Tibial artery (tissue), 4 donors: Measurements from ENCODE around the gene TMED10.

ENCODE experiments used
- DNase-seq, 2 donors: peaks; one replicate each; pipeline ENCODE4 v3.0.0-alpha.2; 2019
- H3K27ac ChIP-seq, 2 donors: fragments of 200-600 bp; sonication (generic) in 1 of 2; 1 replicate in 1 of 2; 2 replicates in 1 of 2; pipeline ENCODE4 v1.5.1; 2018 to 2019; ENCODE audit warnings: mild to moderate bottlenecking in 1 of 2
- H3K27me3 ChIP-seq, 2 donors: fragments of 200-600 bp; sonication (generic) in 1 of 2; one replicate each; pipeline versions ENCODE4 v1.5.1 to v1.6.0; 2016 to 2019
- H3K36me3 ChIP-seq, 3 donors: fragments of 200-600 bp; sonication (generic) in 2 of 3; one replicate each; pipeline ENCODE4 v1.5.1; 2016 to 2019; ENCODE audit warnings: mild to moderate bottlenecking in 2 of 3
- H3K4me1 ChIP-seq, 4 donors: fragments of 200-600 bp; sonication (generic) in 2 of 4; 1 replicate in 3 of 4; 2 replicates in 1 of 4; pipeline ENCODE4 v1.5.1; 2016 to 2019
- H3K4me3 ChIP-seq, 2 donors: fragments of 200-600 bp; sonication (generic) in 1 of 2; 1 replicate in 1 of 2; 2 replicates in 1 of 2; pipeline ENCODE4 v1.5.1; 2018 to 2019; ENCODE audit warnings: mild to moderate bottlenecking in 2 of 2
- H3K9me3 ChIP-seq, 3 donors: fragments of 200-600 bp; sonication (generic) in 1 of 3; one replicate each; pipeline ENCODE4 v1.5.1; 2016 to 2019
- intact Hi-C: fragments of 100-400 bp; cut with DNase I; formaldehyde crosslinking; loops from one replicate; pipeline ENCODE4 v1.15.0; 2023; ENCODE audit warnings: low total_unique reads
- TF ChIP-seq, protein P1 (sequence below), 2 experiments: fragments of 200-600 bp in 1 of 2; fragments of 450-650 bp in 1 of 2; IDR thresholded peaks; one replicate each; pipeline ENCODE4 v1.5.1; 2017 to 2019; ENCODE audit warnings: antibody characterized with exemption in 2 of 2, mild to moderate bottlenecking in 1 of 2, moderate library complexity in 1 of 2

The TMED10 gene

DNA sequence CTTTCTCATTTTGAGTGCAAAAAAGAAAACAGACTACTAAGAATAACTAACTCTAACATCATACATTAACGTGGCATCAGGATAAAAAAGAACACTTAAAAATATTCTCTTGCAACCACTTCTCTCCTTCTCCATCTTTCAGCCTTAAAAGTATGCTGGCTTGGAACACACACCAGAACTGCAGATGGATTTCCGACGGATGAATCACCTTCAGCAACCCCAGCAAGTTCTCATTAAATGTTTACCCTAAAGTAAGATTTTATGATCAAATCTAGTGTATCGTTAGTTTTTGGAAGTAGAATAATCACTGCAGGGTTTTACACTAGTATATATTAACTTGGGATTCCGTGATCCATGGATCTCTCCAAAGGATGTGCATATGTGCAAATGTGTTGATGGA lies 50.8 kb downstream of the TMED10 start:
- Histone ChIP-seq H3K27ac (peak overlapping the region; percentile 94 to 96), H3K9me3 (no peaks in the 10 kb centered on the region), H3K4me1 (peaks cover 2 to 44% (median 21%) of the 10 kb centered on the region in 4 donors), H3K27me3 (no peaks in the 10 kb centered on the region), H3K36me3 (peaks cover 2 to 10% (median 8%) of the 10 kb centered on the region in 3 donors), H3K4me3 (peak overlapping the region; percentile 87 to 88)
- intact Hi-C loops = loop anchor here (5.0 kb wide), 1 partner anchor 112 kb away; no protein-coding TSS in a partner anchor
- no peak for DNase-seq
- TF ChIP-seq, protein P1, sequence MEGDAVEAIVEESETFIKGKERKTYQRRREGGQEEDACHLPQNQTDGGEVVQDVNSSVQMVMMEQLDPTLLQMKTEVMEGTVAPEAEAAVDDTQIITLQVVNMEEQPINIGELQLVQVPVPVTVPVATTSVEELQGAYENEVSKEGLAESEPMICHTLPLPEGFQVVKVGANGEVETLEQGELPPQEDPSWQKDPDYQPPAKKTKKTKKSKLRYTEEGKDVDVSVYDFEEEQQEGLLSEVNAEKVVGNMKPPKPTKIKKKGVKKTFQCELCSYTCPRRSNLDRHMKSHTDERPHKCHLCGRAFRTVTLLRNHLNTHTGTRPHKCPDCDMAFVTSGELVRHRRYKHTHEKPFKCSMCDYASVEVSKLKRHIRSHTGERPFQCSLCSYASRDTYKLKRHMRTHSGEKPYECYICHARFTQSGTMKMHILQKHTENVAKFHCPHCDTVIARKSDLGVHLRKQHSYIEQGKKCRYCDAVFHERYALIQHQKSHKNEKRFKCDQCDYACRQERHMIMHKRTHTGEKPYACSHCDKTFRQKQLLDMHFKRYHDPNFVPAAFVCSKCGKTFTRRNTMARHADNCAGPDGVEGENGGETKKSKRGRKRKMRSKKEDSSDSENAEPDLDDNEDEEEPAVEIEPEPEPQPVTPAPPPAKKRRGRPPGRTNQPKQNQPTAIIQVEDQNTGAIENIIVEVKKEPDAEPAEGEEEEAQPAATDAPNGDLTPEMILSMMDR (IDR thresholded peaks at IDR 0.05) = no peak

DNA sequence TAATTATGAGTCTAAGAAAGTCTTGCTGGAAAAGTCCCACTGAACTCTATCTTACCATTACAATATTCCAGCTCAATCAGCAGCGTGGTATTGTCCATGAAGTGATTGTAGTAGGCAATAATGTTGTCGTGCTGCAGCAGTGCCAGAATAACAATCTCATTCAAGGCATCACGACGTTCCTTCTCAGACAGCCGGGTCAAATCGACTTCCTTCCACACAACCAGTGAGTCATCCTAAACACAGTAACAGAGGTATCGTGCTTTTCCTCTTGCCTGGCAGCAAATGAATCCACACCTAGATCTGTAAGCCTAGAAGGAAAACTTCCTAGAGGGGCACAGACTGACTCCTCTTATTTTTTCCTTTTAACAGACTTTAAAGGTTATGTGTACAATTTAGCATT lies 52.4 kb downstream of the TMED10 start:
- no peaks in the 10 kb centered on the region for H3K27me3 ChIP-seq
- TF ChIP-seq, protein P1 (IDR thresholded peaks at IDR 0.05) = no peak
- intact Hi-C loops = no loop called here
- no peak overlapping the region for H3K27ac ChIP-seq
- DNase-seq = peak in 1 of 2 donors; percentile 26
- no peaks in the 10 kb centered on the region for H3K9me3 ChIP-seq
- peaks cover 2 to 44% (median 21%) of the 10 kb centered on the region in 4 donors for H3K4me1 ChIP-seq
- no peak overlapping the region for H3K4me3 ChIP-seq
- H3K36me3 ChIP-seq = peaks cover 18 to 23% (median 21%) of the 10 kb centered on the region in 3 donors

DNA sequence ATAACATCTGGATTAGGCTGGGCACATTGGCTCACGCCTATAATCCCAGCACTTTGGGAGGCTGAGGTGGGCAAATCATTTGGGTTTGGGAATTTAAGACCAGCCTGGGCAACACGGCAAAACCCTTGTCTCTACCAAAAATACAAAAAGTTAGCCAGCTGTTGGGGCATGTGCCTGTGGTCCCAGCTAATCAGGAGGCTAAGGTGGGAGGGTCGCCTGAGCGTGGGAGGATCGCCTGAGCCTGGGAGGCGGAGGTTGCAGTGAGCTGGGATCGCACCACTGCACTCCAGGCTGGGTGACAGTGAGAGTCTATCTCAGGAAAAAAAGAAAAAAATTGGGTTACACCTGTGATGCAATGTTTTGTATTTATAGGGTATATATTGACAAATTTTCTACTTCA lies 54.9 kb downstream of the TMED10 start:
- H3K4me1 ChIP-seq = peaks cover 2 to 27% (median 12%) of the 10 kb centered on the region in 4 donors
- intact Hi-C loops = no loop called here
- no peak overlapping the region for H3K4me3 ChIP-seq
- no peak for DNase-seq
- no peaks in the 10 kb centered on the region for H3K9me3 ChIP-seq
- no peaks in the 10 kb centered on the region for H3K27me3 ChIP-seq
- TF ChIP-seq, protein P1 (IDR thresholded peaks at IDR 0.05) = no peak
- H3K36me3 ChIP-seq = peaks cover 41 to 46% (median 42%) of the 10 kb centered on the region in 3 donors
- H3K27ac ChIP-seq = no peak overlapping the region

DNA sequence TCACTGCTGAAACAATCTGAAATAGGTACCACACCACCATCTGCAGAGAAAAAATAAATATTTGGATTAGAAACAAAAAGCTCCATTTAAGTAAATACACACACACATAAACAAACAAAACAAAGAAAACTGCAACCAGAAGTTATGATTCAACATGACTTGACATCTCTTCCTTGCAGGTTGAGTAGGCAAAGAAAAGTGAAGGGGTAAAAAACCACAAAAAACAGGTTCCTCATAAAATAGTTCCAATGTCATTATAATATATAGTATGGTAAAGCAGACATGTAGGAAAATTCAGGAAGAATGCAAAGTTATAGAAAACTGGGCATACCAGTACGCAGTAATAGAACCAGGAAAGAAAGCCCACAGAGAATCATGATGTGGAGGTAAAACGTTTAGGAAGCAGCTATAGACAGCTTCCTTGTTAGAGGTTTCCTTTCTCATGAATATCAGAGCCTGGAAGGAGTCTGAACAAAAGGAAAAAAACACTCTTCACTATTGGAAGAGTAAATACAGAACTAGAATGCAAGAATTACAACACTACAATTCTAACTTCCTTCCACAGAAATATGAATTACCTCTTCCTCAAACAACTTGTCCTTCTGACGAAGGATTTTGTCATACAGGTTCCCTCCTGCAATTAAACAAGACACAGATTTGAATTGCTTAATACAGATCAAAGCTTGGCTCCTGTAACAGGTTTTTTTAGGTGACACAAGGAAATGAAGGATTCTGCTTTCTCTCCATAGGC lies 55.7 kb downstream of the TMED10 start:
- Histone ChIP-seq H3K27ac (no peak overlapping the region), H3K4me1 (peaks cover 0 to 21% (median 7%) of the 10 kb centered on the region in 4 donors), H3K4me3 (no peak overlapping the region), H3K27me3 (no peaks in the 10 kb centered on the region), H3K9me3 (no peaks in the 10 kb centered on the region), H3K36me3 (peaks cover 50 to 53% (median 51%) of the 10 kb centered on the region in 3 donors)
- intact Hi-C loops = no loop called here
- TF ChIP-seq, protein P1 (IDR thresholded peaks at IDR 0.05) = no peak
- DNase-seq = no peak

DNA sequence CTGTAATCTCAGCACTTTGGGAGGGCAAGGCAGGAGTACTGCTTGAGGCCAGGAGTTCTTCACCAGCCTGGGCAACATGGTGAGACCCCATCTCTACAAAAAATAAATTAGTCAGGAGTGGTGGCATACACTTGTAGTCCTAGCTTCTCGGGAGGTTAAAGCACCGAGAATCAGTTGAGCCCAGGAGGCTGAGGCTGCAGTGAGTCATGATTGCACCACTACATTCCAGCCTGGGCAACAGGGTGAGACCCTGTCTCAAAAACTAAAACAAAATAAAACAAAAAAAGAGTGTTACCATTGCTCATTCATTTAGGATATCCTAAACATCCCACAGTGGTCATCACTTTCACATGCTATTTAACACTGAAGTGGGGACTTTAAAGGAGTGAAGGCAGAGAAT lies 57.4 kb downstream of the TMED10 start:
- Histone ChIP-seq H3K9me3 (no peaks in the 10 kb centered on the region), H3K4me3 (no peak overlapping the region), H3K27me3 (no peaks in the 10 kb centered on the region), H3K27ac (no peak overlapping the region), H3K36me3 (peaks cover 64 to 67% (median 65%) of the 10 kb centered on the region in 3 donors), H3K4me1 (peaks cover 0 to 4% (median 0%) of the 10 kb centered on the region in 4 donors)
- intact Hi-C loops = no loop called here
- DNase-seq = no peak
- TF ChIP-seq, protein P1 (IDR thresholded peaks at IDR 0.05) = no peak
